Bronchial epithelial cell (primary cell): ENCODE measurements around the gene SPC24. TPM values are rescaled to one million over a fixed set of nuclear protein-coding genes. Genes with fewer than 3 reads are reported as not detected.

ENCODE experiments used
- DNase-seq: peaks from one replicate; pipeline ENCODE4 v3.0.0-alpha.2; 2010; ENCODE audit warnings: low read depth
- FAIRE-seq: peaks from 2 replicates; lab custom pipeline; 2011; peaks lifted over from hg19 to GRCh38; lab: Jason Lieb, UNC
- H3K27me3 ChIP-seq: 2 replicates; pipeline ENCODE4 v1.5.1; 2011; ENCODE audit warnings: low read length; ENCODE audit not compliant: control insufficient read depth, insufficient read depth
- H3K36me3 ChIP-seq: 2 replicates; pipeline ENCODE4 v1.5.1; 2011; ENCODE audit warnings: low read length; ENCODE audit not compliant: control insufficient read depth, insufficient read depth
- H3K4me3 ChIP-seq: 2 replicates; pipeline ENCODE4 v1.5.1; 2011; ENCODE audit warnings: mild to moderate bottlenecking, low read depth, low read length, control low read depth
- CTCF ChIP-seq: IDR thresholded peaks from 2 replicates; pipeline ENCODE4 v1.5.1; 2011; ENCODE audit warnings: mild to moderate bottlenecking, moderate library complexity, low read length, control low read depth, inconsistent platforms; ENCODE audit not compliant: insufficient read depth, severe bottlenecking
- total RNA-seq: library from RNA; depleted of rRNA; stranded (reverse); fragments of >200 nt; gene quantifications from 2 replicates; pipeline ENCODE4 v1.2.1, GENCODE V29; 2014

Gene SPC24
- total RNA-seq, 1 donor from 2014 or later = 1.6 TPM

DNA sequence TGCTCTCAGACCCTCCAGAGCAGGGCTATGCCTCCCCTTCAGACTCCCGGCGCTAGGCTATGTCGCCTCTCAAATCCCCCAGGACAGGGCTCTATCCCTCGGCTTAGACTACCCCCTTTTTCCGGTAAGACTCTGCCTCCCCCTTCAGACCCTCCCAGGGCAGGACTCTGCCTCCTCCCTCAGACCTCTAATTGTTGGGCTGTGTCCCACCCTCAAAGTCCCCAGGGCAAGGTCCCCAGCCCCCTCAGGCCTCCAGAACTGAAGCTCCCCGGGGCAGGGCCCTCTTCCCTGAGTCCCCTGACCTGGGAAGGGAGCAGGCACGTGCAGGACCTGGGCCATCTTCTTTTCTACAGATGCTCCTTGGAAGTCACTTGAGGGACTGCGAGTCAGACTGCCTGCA is 38.6 kb upstream of the SPC24 start:
- Histone ChIP-seq H3K27me3 (no peaks in the 10 kb centered on the region), H3K4me3 (no peak overlapping the region), H3K36me3 (peaks cover 7% of the 10 kb centered on the region)
- DNase-seq = no peak
- TF ChIP-seq CTCF = no peak
- FAIRE-seq = no peak

DNA sequence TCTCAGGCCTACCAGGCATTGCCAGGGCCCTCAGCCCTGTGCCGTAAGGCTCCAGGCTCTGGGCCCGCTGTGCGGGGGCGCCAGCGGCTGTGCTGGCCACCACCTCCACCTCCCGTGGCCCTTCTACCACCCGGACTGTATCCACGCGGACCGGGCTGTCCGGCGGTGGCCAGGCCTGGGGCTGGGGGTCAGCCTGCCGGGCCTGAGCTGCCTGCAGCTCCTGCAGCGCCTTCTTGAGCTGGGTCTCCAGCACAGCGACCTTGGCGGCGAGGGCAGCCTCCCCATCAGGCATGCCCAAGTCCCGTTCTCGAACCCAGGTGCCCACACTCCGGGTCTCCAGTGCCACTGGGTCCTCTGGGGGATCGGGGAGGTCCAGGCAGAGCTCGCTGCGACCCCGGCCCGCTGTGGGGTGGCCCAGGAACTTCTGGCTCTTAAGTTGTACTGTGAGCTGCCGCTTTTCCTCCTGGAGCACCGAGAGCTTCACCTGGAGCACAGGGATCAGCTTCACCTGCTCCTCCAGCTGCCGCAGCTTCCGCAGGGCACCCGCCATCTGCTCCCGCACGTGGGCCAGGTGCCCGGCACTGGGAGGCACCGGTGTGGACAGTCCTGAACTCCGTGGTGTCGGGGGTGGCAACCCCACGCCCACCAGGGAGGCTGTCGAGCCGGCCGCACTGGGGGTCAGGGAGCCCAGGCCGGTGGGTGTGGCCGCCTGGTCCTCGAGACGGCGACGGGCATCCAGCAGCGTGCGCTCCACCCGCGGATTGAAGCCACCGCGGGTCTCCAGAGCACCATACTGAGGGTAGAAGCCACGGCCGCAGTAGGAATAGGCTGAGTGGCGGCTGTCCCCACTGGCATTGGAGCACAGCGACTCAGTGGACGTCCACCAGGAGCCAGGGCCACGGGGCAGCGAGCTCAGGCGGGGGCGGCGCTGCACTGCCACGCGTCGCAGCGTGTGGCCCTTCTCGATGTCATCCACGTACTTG is 37.7 kb upstream of the SPC24 start:
- H3K27me3 ChIP-seq = no peaks in the 10 kb centered on the region

GRCh38 chr19:11191934-11192333 is 36.4 kb upstream of the SPC24 start:
- TF ChIP-seq CTCF = no peak
- FAIRE-seq (no peak), DNase-seq (no peak)
- Histone ChIP-seq H3K36me3 (peaks cover 4% of the 10 kb centered on the region), H3K27me3 (no peaks in the 10 kb centered on the region), H3K4me3 (no peak overlapping the region)

More for the DNA sequence above, 37.7 kb upstream of the SPC24 start:
- FAIRE-seq = no peak
- no peak for DNase-seq
- Histone ChIP-seq H3K36me3 (peaks cover 4% of the 10 kb centered on the region), H3K4me3 (no peak overlapping the region)
- no peak for TF ChIP-seq CTCF

DNA sequence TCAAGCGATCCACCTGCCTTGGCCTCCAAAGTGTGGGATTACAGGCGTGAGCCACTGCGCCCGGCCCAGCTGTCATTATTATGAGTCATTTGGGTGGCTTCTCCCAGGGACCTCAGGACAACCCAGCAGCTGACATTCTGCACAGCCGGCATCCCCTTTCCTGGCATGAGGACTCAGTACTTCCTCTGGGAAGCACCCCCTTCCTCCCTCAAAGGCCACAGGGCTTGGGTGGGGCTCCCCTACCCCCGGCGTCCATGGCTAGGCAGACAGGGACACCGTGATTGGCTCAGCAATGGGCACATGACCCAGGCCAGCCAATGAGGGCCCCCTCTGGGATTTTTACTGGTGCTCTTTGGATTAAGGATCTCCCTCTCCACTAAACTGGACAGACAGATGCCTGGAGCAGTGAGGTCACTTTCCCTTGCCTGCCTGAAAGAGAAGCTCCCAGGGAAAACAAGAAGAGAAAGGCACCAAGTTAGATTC is 35.7 kb upstream of the SPC24 start:
- no peak overlapping the region for H3K4me3 ChIP-seq
- DNase-seq = no peak

GRCh38 chr19:11190501-11190900 is 34.9 kb upstream of the SPC24 start:
- DNase-seq (no peak), FAIRE-seq (no peak)
- no peak for TF ChIP-seq CTCF
- no peaks in the 10 kb centered on the region for H3K27me3 ChIP-seq
- H3K4me3 ChIP-seq = no peak overlapping the region
- peaks cover 4% of the 10 kb centered on the region for H3K36me3 ChIP-seq

More for the DNA sequence above, 35.7 kb upstream of the SPC24 start:
- TF ChIP-seq CTCF = no peak
- Histone ChIP-seq H3K36me3 (peaks cover 4% of the 10 kb centered on the region), H3K27me3 (no peaks in the 10 kb centered on the region)
- FAIRE-seq = no peak
